Astrocyte (in vitro differentiated cells and primary cell): Measurements from ENCODE around the gene GNS. TPM values are rescaled to one million over a fixed set of nuclear protein-coding genes. Genes with fewer than 3 reads are reported as not detected.

Experiments
- DNase-seq: peaks from one replicate; pipeline ENCODE4 v3.0.0-alpha.2; 2010; ENCODE audit warnings: low read depth
- FAIRE-seq: peaks from 2 replicates; lab custom pipeline; 2011; peaks lifted over from hg19 to GRCh38; lab: Jason Lieb, UNC
- H2AFZ ChIP-seq: 2 replicates; pipeline ENCODE4 v1.6.0; 2012; ENCODE audit warnings: low read depth, low read length, inconsistent platforms
- H3K27ac ChIP-seq: 2 replicates; pipeline ENCODE4 v1.5.1; 2011; ENCODE audit warnings: low read depth, low read length, inconsistent platforms
- H3K27me3 ChIP-seq: 2 replicates; pipeline ENCODE4 v1.6.0; 2011; ENCODE audit warnings: low read length, inconsistent platforms; ENCODE audit not compliant: insufficient read depth
- H3K36me3 ChIP-seq: 2 replicates; pipeline ENCODE4 v1.5.1; 2011; ENCODE audit warnings: low read length, inconsistent platforms; ENCODE audit not compliant: insufficient read depth
- H3K4me1 ChIP-seq: 2 replicates; pipeline ENCODE4 v1.5.1; 2011; ENCODE audit warnings: low read length, inconsistent platforms; ENCODE audit not compliant: insufficient read depth
- H3K4me2 ChIP-seq: 2 replicates; pipeline ENCODE4 v1.6.0; 2012; ENCODE audit warnings: low read length, inconsistent platforms
- H3K4me3 ChIP-seq: 2 replicates; pipeline ENCODE4 v1.5.1; 2011; ENCODE audit warnings: low read depth, mild to moderate bottlenecking, low read length, inconsistent platforms; ENCODE audit not compliant: insufficient read depth
- H3K79me2 ChIP-seq: 2 replicates; pipeline ENCODE4 v1.6.0; 2012; ENCODE audit warnings: mild to moderate bottlenecking, low read length, inconsistent platforms; ENCODE audit not compliant: insufficient read depth
- H3K9ac ChIP-seq: 2 replicates; pipeline ENCODE4 v1.6.0; 2012; ENCODE audit warnings: mild to moderate bottlenecking, low read length, inconsistent platforms
- H3K9me3 ChIP-seq: 2 replicates; pipeline ENCODE4 v1.5.1; 2012; ENCODE audit warnings: low read depth, mild to moderate bottlenecking, low read length, inconsistent platforms; ENCODE audit not compliant: insufficient read depth
- H4K20me1 ChIP-seq: 2 replicates; pipeline ENCODE4 v1.6.0; 2012; ENCODE audit warnings: low read length, inconsistent platforms; ENCODE audit not compliant: insufficient read depth
- H3K27ac Mint-ChIP-seq: one replicate; pipeline ENCODE4 v1.8.0; 2021; ENCODE audit warnings: mild to moderate bottlenecking, mixed read lengths; ENCODE audit not compliant: unreplicated experiment
- H3K27me3 Mint-ChIP-seq: one replicate; pipeline ENCODE4 v1.8.0; 2021; ENCODE audit warnings: low read depth, mixed read lengths; ENCODE audit not compliant: unreplicated experiment
- H3K36me3 Mint-ChIP-seq: one replicate; pipeline ENCODE4 v1.8.0; 2021; ENCODE audit warnings: low read depth, mixed read lengths; ENCODE audit not compliant: unreplicated experiment
- H3K4me1 Mint-ChIP-seq: one replicate; pipeline ENCODE4 v1.8.0; 2021; ENCODE audit warnings: low read depth, mixed read lengths; ENCODE audit not compliant: unreplicated experiment
- H3K4me3 Mint-ChIP-seq: one replicate; pipeline ENCODE4 v1.8.0; 2021; ENCODE audit warnings: mild to moderate bottlenecking, moderate library complexity, mixed read lengths; ENCODE audit not compliant: unreplicated experiment
- H3K9me3 Mint-ChIP-seq: one replicate; pipeline ENCODE4 v1.8.0; 2021; ENCODE audit warnings: mild to moderate bottlenecking, mixed read lengths; ENCODE audit not compliant: unreplicated experiment
- CTCF ChIP-seq: IDR thresholded peaks from 2 replicates; pipeline ENCODE4 v1.5.1; 2011; ENCODE audit warnings: low read depth, mild to moderate bottlenecking, inconsistent platforms, low read length, moderate library complexity; ENCODE audit not compliant: insufficient read depth
- EZH2 ChIP-seq: IDR thresholded peaks from 2 replicates; pipeline ENCODE4 v1.6.1; 2012; ENCODE audit warnings: mild to moderate bottlenecking, low read length, inconsistent platforms; ENCODE audit not compliant: insufficient read depth
- total RNA-seq: library from RNA; stranded (reverse); gene quantifications from 2 replicates; pipeline ENCODE4 v1.2.1, GENCODE V29; 2021

Gene GNS
- total RNA-seq, 1 donor from 2014 or later, result 109 TPM

DNA sequence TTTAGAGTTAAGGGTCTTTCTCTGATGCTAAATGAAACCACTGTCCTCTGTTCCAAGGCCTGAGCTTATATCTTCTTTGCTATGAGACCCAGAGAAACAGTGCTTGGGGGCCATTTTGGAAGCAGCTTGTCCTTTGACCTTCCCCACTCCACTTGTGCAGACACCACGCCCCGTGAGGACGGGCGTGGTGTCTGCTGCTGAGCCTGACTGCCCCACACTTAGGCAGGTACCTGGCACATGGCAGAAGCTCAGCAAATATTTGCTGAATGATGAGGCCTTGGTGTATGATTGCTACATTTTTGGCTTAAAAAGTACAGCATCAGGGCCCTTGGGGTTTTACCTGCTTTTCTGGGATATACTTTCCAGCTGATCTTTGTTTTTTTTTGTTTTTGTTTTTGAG, 79.0 kb downstream of the GNS start:
- FAIRE-seq (no peak), DNase-seq (no peak)
- H3K4me1 ChIP-seq, result peaks cover 19% of the 10 kb centered on the region
- H4K20me1 ChIP-seq, result peaks cover 4% of the 10 kb centered on the region
- no peak overlapping the region for H2AFZ ChIP-seq
- H3K4me2 ChIP-seq, result peak overlapping the region; percentile 83
- no peaks in the 10 kb centered on the region for H3K27me3 Mint-ChIP-seq
- H3K27ac ChIP-seq, result no peak overlapping the region
- H3K79me2 ChIP-seq, result peaks cover 22% of the 10 kb centered on the region
- peaks cover 11% of the 10 kb centered on the region for H3K4me1 Mint-ChIP-seq
- H3K4me3 ChIP-seq, result no peak overlapping the region
- no peak overlapping the region for H3K27ac Mint-ChIP-seq
- peaks cover 4% of the 10 kb centered on the region for H3K36me3 Mint-ChIP-seq
- H3K4me3 Mint-ChIP-seq, result no peak overlapping the region
- peaks cover 3% of the 10 kb centered on the region for H3K9me3 Mint-ChIP-seq
- H3K9me3 ChIP-seq, result no peaks in the 10 kb centered on the region
- no peaks in the 10 kb centered on the region for H3K36me3 ChIP-seq
- no peaks in the 10 kb centered on the region for H3K27me3 ChIP-seq
- H3K9ac ChIP-seq, result no peak overlapping the region
- no peak for TF ChIP-seq EZH2
- no peak for TF ChIP-seq CTCF

- no peak for FAIRE-seq
These were observed 79.7 kb downstream of the GNS start for GRCh38 chr12:64679487-64680001.

More at GRCh38 chr12:64679487-64680001, 79.7 kb downstream of the GNS start:
- DNase-seq, result peak; percentile 74
- Mint-ChIP-seq H3K4me1 (peaks cover 11% of the 10 kb centered on the region), H3K36me3 (peaks cover 2% of the 10 kb centered on the region), H3K27ac (no peak overlapping the region), H3K4me3 (no peak overlapping the region), H3K9me3 (peaks cover 3% of the 10 kb centered on the region), H3K27me3 (no peaks in the 10 kb centered on the region)
- peaks cover 19% of the 10 kb centered on the region for H3K4me1 ChIP-seq
- peak overlapping the region; percentile 71 for H3K27ac ChIP-seq
- no peak overlapping the region for H2AFZ ChIP-seq
- peaks cover 22% of the 10 kb centered on the region for H3K79me2 ChIP-seq
- TF ChIP-seq CTCF (no peak), EZH2 (no peak)
- H3K4me2 ChIP-seq, result peak overlapping the region; percentile 83
- peak overlapping the region; percentile 49 for H3K9ac ChIP-seq
- no peaks in the 10 kb centered on the region for H3K36me3 ChIP-seq
- H4K20me1 ChIP-seq, result peaks cover 4% of the 10 kb centered on the region
- no peaks in the 10 kb centered on the region for H3K27me3 ChIP-seq
- peak overlapping the region; percentile 27 for H3K4me3 ChIP-seq
- no peaks in the 10 kb centered on the region for H3K9me3 ChIP-seq
